Measurements from ENCODE around the gene FN3KRP. TPM values are rescaled to one million over a fixed set of nuclear protein-coding genes. Genes with fewer than 3 reads are reported as not detected.
A peak's percentile ranks its signal among the peaks of the same experiment; 100 is the strongest.

FN3KRP gene
- total and polyA plus RNA-seq, 2 of the 13 experiments (the other 11 are each of a cell fraction or from before 2014, with no cell fraction given): 22.4 to 28.2 TPM

GRCh38 chr17:82698974-82699442, 17.5 kb upstream of the FN3KRP start (continued):
- TF ChIP-seq ZNF138 (CRISPR knock-in tag; IDR thresholded peaks at IDR 0.05; ENCODE audit: low read depth) (no peak), MATR3 (CRISPR knock-in tag; IDR thresholded peaks at IDR 0.05) (no peak), ZNF367 (CRISPR knock-in tag; IDR thresholded peaks at IDR 0.05; ENCODE audit: borderline replicate concordance) (no peak), ZBTB34 (CRISPR knock-in tag; IDR thresholded peaks at IDR 0.05) (no peak), ZNF253 (CRISPR knock-in tag; IDR thresholded peaks at IDR 0.05; ENCODE audit: borderline replicate concordance) (no peak), FOXA1 (IDR thresholded peaks at IDR 0.05) (no peak), FOXA1 (CRISPR knock-in tag; IDR thresholded peaks at IDR 0.05) (peak; percentile 73; the same call in 1 of the 2 replicates), ZNF772 (CRISPR knock-in tag; IDR thresholded peaks at IDR 0.05) (no peak), ZNF441 (CRISPR knock-in tag; IDR thresholded peaks at IDR 0.05; ENCODE audit: borderline replicate concordance) (no peak), ZNF672 (CRISPR knock-in tag; IDR thresholded peaks at IDR 0.05) (no peak), ZNF773 (CRISPR knock-in tag; IDR thresholded peaks at IDR 0.05; ENCODE audit: borderline replicate concordance) (no peak), ZC3H4 (CRISPR knock-in tag; IDR thresholded peaks at IDR 0.05; ENCODE audit: borderline replicate concordance) (no peak), SNAPC2 (CRISPR knock-in tag; IDR thresholded peaks at IDR 0.05) (no peak), ZNF674 (CRISPR knock-in tag; IDR thresholded peaks at IDR 0.05; ENCODE audit: low read depth) (no peak), KLF9 (CRISPR knock-in tag; IDR thresholded peaks at IDR 0.05; ENCODE audit: low read depth) (no peak), HNF4A (CRISPR knock-in tag; IDR thresholded peaks at IDR 0.05) (no peak), ZNF749 (CRISPR knock-in tag; IDR thresholded peaks at IDR 0.05; ENCODE audit: borderline replicate concordance) (no peak), RFX3 (CRISPR knock-in tag; IDR thresholded peaks at IDR 0.05) (no peak), PAX8 (CRISPR knock-in tag; IDR thresholded peaks at IDR 0.05; ENCODE audit: borderline replicate concordance) (no peak), FOXM1 (CRISPR knock-in tag; IDR thresholded peaks at IDR 0.05) (no peak), NRL (CRISPR knock-in tag; IDR thresholded peaks at IDR 0.05; ENCODE audit: borderline replicate concordance) (peak; percentile 62; the same call in 1 of the 2 replicates), ZNF7 (CRISPR knock-in tag; IDR thresholded peaks at IDR 0.05) (no peak)
- TF ChIP-seq, protein P1, sequence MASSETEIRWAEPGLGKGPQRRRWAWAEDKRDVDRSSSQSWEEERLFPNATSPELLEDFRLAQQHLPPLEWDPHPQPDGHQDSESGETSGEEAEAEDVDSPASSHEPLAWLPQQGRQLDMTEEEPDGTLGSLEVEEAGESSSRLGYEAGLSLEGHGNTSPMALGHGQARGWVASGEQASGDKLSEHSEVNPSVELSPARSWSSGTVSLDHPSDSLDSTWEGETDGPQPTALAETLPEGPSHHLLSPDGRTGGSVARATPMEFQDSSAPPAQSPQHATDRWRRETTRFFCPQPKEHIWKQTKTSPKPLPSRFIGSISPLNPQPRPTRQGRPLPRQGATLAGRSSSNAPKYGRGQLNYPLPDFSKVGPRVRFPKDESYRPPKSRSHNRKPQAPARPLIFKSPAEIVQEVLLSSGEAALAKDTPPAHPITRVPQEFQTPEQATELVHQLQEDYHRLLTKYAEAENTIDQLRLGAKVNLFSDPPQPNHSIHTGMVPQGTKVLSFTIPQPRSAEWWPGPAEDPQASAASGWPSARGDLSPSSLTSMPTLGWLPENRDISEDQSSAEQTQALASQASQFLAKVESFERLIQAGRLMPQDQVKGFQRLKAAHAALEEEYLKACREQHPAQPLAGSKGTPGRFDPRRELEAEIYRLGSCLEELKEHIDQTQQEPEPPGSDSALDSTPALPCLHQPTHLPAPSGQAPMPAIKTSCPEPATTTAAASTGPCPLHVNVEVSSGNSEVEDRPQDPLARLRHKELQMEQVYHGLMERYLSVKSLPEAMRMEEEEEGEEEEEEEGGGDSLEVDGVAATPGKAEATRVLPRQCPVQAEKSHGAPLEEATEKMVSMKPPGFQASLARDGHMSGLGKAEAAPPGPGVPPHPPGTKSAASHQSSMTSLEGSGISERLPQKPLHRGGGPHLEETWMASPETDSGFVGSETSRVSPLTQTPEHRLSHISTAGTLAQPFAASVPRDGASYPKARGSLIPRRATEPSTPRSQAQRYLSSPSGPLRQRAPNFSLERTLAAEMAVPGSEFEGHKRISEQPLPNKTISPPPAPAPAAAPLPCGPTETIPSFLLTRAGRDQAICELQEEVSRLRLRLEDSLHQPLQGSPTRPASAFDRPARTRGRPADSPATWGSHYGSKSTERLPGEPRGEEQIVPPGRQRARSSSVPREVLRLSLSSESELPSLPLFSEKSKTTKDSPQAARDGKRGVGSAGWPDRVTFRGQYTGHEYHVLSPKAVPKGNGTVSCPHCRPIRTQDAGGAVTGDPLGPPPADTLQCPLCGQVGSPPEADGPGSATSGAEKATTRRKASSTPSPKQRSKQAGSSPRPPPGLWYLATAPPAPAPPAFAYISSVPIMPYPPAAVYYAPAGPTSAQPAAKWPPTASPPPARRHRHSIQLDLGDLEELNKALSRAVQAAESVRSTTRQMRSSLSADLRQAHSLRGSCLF (CRISPR knock-in tag; IDR thresholded peaks at IDR 0.05; ENCODE audit: borderline replicate concordance): no peak
